HepG2 (cell line): ENCODE data around the gene TPGS1. TPM values are rescaled to one million over a fixed set of nuclear protein-coding genes. Genes with fewer than 3 reads are reported as not detected.

ENCODE experiments used
- ARNT ChIP-seq: fragments of 450-650 bp; IDR thresholded peaks from 2 replicates; pipeline ENCODE4 v1.6.1; 2017
- GFI1 ChIP-seq: sonication (generic); formaldehyde crosslinking; IDR thresholded peaks from 2 replicates; pipeline ENCODE4 v1.5.0; 2020; ENCODE audit warnings: missing genetic modification reagents, mild to moderate bottlenecking, borderline replicate concordance
- HMGXB3 ChIP-seq: sonication (generic); formaldehyde crosslinking; IDR thresholded peaks from 2 replicates; pipeline ENCODE4 v1.4.0; 2020; ENCODE audit warnings: missing genetic modification reagents, borderline replicate concordance
- IRX3 ChIP-seq: sonication (generic); formaldehyde crosslinking; IDR thresholded peaks from 2 replicates; pipeline ENCODE4 v1.8.1; 2023; ENCODE audit warnings: mild to moderate bottlenecking, low read depth, missing genetic modification reagents, borderline replicate concordance
- KLF16 ChIP-seq, 2 experiments: sonication (generic) in 1 of 2; formaldehyde crosslinking in 1 of 2; IDR thresholded peaks; 2 replicates each; pipeline versions ENCODE4 v1.6.1 to v1.8.0; 2016 to 2023; ENCODE audit warnings: missing genetic modification reagents in 2 of 2, missing compliant biosample characterization in 1 of 2
- NFE2L1 ChIP-seq: sonication (generic); formaldehyde crosslinking; IDR thresholded peaks from 2 replicates; pipeline ENCODE4 v1.4.0; 2020; ENCODE audit warnings: missing genetic modification reagents, mild to moderate bottlenecking, borderline replicate concordance
- PATZ1 ChIP-seq: sonication (generic); formaldehyde crosslinking; IDR thresholded peaks from 2 replicates; pipeline ENCODE4 v1.4.0; 2020; ENCODE audit warnings: missing genetic modification reagents
- PBX3 ChIP-seq: sonication (generic); formaldehyde crosslinking; IDR thresholded peaks from 2 replicates; pipeline ENCODE4 v1.8.1; 2023; ENCODE audit warnings: missing genetic modification reagents, inconsistent platforms, borderline replicate concordance
- SMAD1 ChIP-seq: sonication (generic); formaldehyde crosslinking; IDR thresholded peaks from 2 replicates; pipeline ENCODE4 v1.4.0; 2020; ENCODE audit warnings: missing genetic modification reagents, low read depth, mild to moderate bottlenecking, borderline replicate concordance
- TAF1 ChIP-seq: sonication (generic); formaldehyde crosslinking; IDR thresholded peaks from 2 replicates; pipeline ENCODE4 v1.4.0; 2020; ENCODE audit warnings: missing genetic modification reagents
- ZMYM3 ChIP-seq: sonication (generic); formaldehyde crosslinking; IDR thresholded peaks from 2 replicates; pipeline ENCODE4 v1.5.1; 2020; ENCODE audit warnings: mild to moderate bottlenecking, missing genetic modification reagents
- ZNF720 ChIP-seq: sonication (generic); formaldehyde crosslinking; IDR thresholded peaks from 2 replicates; pipeline ENCODE4 v1.4.0; 2020; ENCODE audit warnings: missing genetic modification reagents
- polyA plus RNA-seq, 8 experiments: library from polyadenylated mRNA; depleted of rRNA in 3 of 8; stranded (reverse) in 7 of 8; unstranded in 1 of 8; fragments of >200 nt; fragmentation: Illumina TruSeq in 4 of 8; extraction: Trizol in 4 of 8; gene quantifications; 2 replicates each; pipeline versions ENCODE4 v1.2.1 to v1.2.3, GENCODE V29; 2011 to 2016; ENCODE audit warnings: low read depth in 4 of 8, missing spikeins in 1 of 8, mixed read lengths in 1 of 8; ENCODE audit not compliant: insufficient read depth in 1 of 8
- total RNA-seq, 5 experiments: library from RNA; depleted of rRNA; stranded (reverse); fragments of >200 nt; fragmentation: Illumina TruSeq; extraction: Trizol; gene quantifications; 2 replicates each; pipeline ENCODE4 v1.2.3, GENCODE V29; 2016; ENCODE audit warnings: low read depth in 1 of 5
- TF ChIP-seq, protein P1 (sequence below): sonication (generic); formaldehyde crosslinking; IDR thresholded peaks from 2 replicates; pipeline ENCODE4 v1.4.0; 2020; ENCODE audit warnings: missing genetic modification reagents, mild to moderate bottlenecking, borderline replicate concordance
- TF ChIP-seq, protein P2 (sequence below): sonication (generic); formaldehyde crosslinking; IDR thresholded peaks from 2 replicates; pipeline ENCODE4 v1.5.0; 2020; ENCODE audit warnings: missing genetic modification reagents

The TPGS1 gene
- total and polyA plus RNA-seq, 2 of the 13 experiments (the other 11 are each of a cell fraction or from before 2014, with no cell fraction given): 1.1 to 6.2 TPM

GRCh38 chr19:556611-557382 is 49.5 kb downstream of the TPGS1 start (continued):
- TF ChIP-seq, protein P1, sequence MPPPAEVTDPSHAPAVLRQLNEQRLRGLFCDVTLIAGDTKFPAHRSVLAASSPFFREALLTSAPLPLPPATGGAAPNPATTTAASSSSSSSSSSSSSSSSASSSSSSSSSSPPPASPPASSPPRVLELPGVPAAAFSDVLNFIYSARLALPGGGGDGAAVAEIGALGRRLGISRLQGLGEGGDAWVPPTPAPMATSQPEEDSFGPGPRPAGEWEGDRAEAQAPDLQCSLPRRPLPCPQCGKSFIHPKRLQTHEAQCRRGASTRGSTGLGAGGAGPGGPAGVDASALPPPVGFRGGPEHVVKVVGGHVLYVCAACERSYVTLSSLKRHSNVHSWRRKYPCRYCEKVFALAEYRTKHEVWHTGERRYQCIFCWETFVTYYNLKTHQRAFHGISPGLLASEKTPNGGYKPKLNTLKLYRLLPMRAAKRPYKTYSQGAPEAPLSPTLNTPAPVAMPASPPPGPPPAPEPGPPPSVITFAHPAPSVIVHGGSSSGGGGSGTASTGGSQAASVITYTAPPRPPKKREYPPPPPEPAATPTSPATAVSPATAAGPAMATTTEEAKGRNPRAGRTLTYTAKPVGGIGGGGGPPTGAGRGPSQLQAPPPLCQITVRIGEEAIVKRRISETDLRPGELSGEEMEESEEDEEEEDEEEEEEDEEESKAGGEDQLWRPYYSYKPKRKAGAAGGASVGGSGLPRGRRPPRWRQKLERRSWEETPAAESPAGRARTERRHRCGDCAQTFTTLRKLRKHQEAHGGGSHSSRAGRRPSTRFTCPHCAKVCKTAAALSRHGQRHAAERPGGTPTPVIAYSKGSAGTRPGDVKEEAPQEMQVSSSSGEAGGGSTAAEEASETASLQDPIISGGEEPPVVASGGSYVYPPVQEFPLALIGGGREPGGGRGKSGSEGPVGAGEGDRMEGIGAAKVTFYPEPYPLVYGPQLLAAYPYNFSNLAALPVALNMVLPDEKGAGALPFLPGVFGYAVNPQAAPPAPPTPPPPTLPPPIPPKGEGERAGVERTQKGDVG (CRISPR knock-in tag): no peak
- TF ChIP-seq TAF1 (CRISPR knock-in tag) (peak; percentile 5; the same call in 1 of the 2 replicates), NFE2L1 (CRISPR knock-in tag) (no peak), SMAD1 (CRISPR knock-in tag) (no peak), GFI1 (CRISPR knock-in tag) (0 out of 2 replicates have a peak, but pooled peaks have one; percentile 47), ARNT (no peak), HMGXB3 (CRISPR knock-in tag) (no peak), PBX3 (no peak), IRX3 (CRISPR knock-in tag) (no peak), PATZ1 (CRISPR knock-in tag) (no peak), ZMYM3 (CRISPR knock-in tag) (no peak), KLF16 (CRISPR knock-in tag; IDR thresholded peaks at IDR 0.05) (no peak), ZNF720 (CRISPR knock-in tag) (no peak)
- TF ChIP-seq, protein P2, sequence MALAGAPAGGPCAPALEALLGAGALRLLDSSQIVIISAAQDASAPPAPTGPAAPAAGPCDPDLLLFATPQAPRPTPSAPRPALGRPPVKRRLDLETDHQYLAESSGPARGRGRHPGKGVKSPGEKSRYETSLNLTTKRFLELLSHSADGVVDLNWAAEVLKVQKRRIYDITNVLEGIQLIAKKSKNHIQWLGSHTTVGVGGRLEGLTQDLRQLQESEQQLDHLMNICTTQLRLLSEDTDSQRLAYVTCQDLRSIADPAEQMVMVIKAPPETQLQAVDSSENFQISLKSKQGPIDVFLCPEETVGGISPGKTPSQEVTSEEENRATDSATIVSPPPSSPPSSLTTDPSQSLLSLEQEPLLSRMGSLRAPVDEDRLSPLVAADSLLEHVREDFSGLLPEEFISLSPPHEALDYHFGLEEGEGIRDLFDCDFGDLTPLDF: no peak
